CD14-positive monocyte (primary cell): ENCODE data around the gene HSPA4. TPM values are rescaled to one million over a fixed set of nuclear protein-coding genes. Genes with fewer than 3 reads are reported as not detected.

Source experiments
- DNase-seq, 3 donors: peaks; one replicate each; pipeline ENCODE4 v3.0.0-alpha.2; 2011 to 2022
- H2AFZ ChIP-seq: 2 replicates; pipeline ENCODE4 v1.6.0; 2012; ENCODE audit warnings: mild to moderate bottlenecking, low read depth, low read length, inconsistent platforms; ENCODE audit not compliant: insufficient read depth, poor library complexity, severe bottlenecking
- H3K27ac ChIP-seq, 2 donors: 1 replicate in 1 of 2; 2 replicates in 1 of 2; pipeline ENCODE4 v1.5.1; 2012 to 2013; ENCODE audit warnings: low read length in 2 of 2, control low read depth in 1 of 2, inconsistent platforms in 1 of 2, low read depth in 1 of 2, mild to moderate bottlenecking in 1 of 2
- H3K27me3 ChIP-seq, 2 donors: one replicate each; pipeline versions ENCODE4 v1.6.0 to v1.6.1; 2011 to 2013; ENCODE audit warnings: low read length in 2 of 2; ENCODE audit not compliant: control insufficient read depth in 2 of 2, insufficient read depth in 2 of 2
- H3K36me3 ChIP-seq, 2 donors: replicated peaks in 1 of 2; 1 replicate in 1 of 2; 2 replicates in 1 of 2; pipeline versions ENCODE4 v1.5.1 to v1.6.1; 2012 to 2013; ENCODE audit warnings: low read length in 2 of 2, control low read depth in 1 of 2, inconsistent platforms in 1 of 2, mild to moderate bottlenecking in 1 of 2; ENCODE audit not compliant: insufficient read depth in 2 of 2, control insufficient read depth in 1 of 2
- H3K4me1 ChIP-seq, 2 donors: 1 replicate in 1 of 2; 2 replicates in 1 of 2; pipeline versions ENCODE4 v1.5.1 to v1.6.1; 2012 to 2013; ENCODE audit warnings: low read length in 2 of 2, control low read depth in 1 of 2, inconsistent platforms in 1 of 2, mild to moderate bottlenecking in 1 of 2, moderate library complexity in 1 of 2; ENCODE audit not compliant: insufficient read depth in 2 of 2, control insufficient read depth in 1 of 2
- H3K4me2 ChIP-seq: replicated peaks from 2 replicates; pipeline ENCODE3; 2012; ENCODE audit warnings: low read length, moderate library complexity, mild to moderate bottlenecking; ENCODE audit not compliant: poor library complexity, severe bottlenecking; ENCODE audit errors: extremely low read depth
- H3K4me3 ChIP-seq, 3 experiments: fragments of 200-600 bp in 1 of 3; sonication (generic) in 1 of 3; replicated peaks in 1 of 3; 1 replicate in 2 of 3; 2 replicates in 1 of 3; pipeline ENCODE4 v1.5.1; 2011 to 2013; ENCODE audit warnings: low read length in 3 of 3, mild to moderate bottlenecking in 3 of 3, control low read depth in 2 of 3, low read depth in 2 of 3, inconsistent platforms in 1 of 3, moderate library complexity in 1 of 3
- H3K79me2 ChIP-seq: 2 replicates; pipeline ENCODE4 v1.6.0; 2012; ENCODE audit warnings: mild to moderate bottlenecking, control low read depth, inconsistent platforms, low read length, moderate library complexity; ENCODE audit not compliant: insufficient read depth
- H3K9ac ChIP-seq: 2 replicates; pipeline ENCODE4 v1.6.0; 2017; ENCODE audit warnings: low read length, mild to moderate bottlenecking; ENCODE audit not compliant: insufficient read depth, poor library complexity, severe bottlenecking
- H3K9me3 ChIP-seq, 2 donors: replicated peaks in 1 of 2; 1 replicate in 1 of 2; 2 replicates in 1 of 2; pipeline versions ENCODE4 v1.5.1 to v1.6.1; 2012 to 2013; ENCODE audit warnings: low read length in 2 of 2, control low read depth in 1 of 2; ENCODE audit not compliant: control insufficient read depth in 1 of 2, insufficient read depth in 1 of 2
- H4K20me1 ChIP-seq: 2 replicates; pipeline ENCODE4 v1.6.0; 2012; ENCODE audit warnings: mild to moderate bottlenecking, low read length, control low read depth, moderate library complexity; ENCODE audit not compliant: insufficient read depth
- H3K27ac Mint-ChIP-seq, 7 donors: one replicate each; pipeline ENCODE4 v1.8.0; 2020; ENCODE audit warnings: mild to moderate bottlenecking in 7 of 7, mixed read lengths in 7 of 7, moderate library complexity in 6 of 7, inconsistent platforms in 2 of 7
- H3K27me3 Mint-ChIP-seq, 3 donors: one replicate each; pipeline ENCODE4 v1.8.0; 2021 to 2022; ENCODE audit warnings: low read depth in 3 of 3, mild to moderate bottlenecking in 3 of 3, mixed read lengths in 3 of 3, moderate library complexity in 3 of 3, inconsistent platforms in 1 of 3
- H3K36me3 Mint-ChIP-seq, 2 donors: one replicate each; pipeline ENCODE4 v1.8.0; 2020; ENCODE audit warnings: mixed read lengths in 2 of 2, inconsistent platforms in 1 of 2, mild to moderate bottlenecking in 1 of 2
- H3K4me1 Mint-ChIP-seq: one replicate; pipeline ENCODE4 v1.8.0; 2020; ENCODE audit warnings: mild to moderate bottlenecking, mixed read lengths
- H3K4me3 Mint-ChIP-seq, 2 donors: one replicate each; pipeline ENCODE4 v1.8.0; 2020; ENCODE audit warnings: mild to moderate bottlenecking in 2 of 2, mixed read lengths in 2 of 2, moderate library complexity in 1 of 2
- H3K9me3 Mint-ChIP-seq, 7 donors: one replicate each; pipeline ENCODE4 v1.8.0; 2020 to 2022; ENCODE audit warnings: mixed read lengths in 7 of 7, mild to moderate bottlenecking in 6 of 7, moderate library complexity in 6 of 7, inconsistent platforms in 2 of 7
- WGBS: methylation state at CpG from one replicate; pipeline ENCODE4 v1.1.5; 2013; ENCODE audit warnings: missing lambda C conversion rate; ENCODE audit not compliant: insufficient coverage; 5-methylcytosine and 5-hydroxymethylcytosine counted together
- intact Hi-C, 2 donors: fragments of 100-400 bp; cut with micrococcal nuclease; formaldehyde crosslinking; loops; one replicate each; pipeline versions ENCODE4 v1.15.0 to v1.15.1; 2023
- polyA plus RNA-seq, 3 donors: library from polyadenylated mRNA; depleted of rRNA in 1 of 3; unstranded in 2 of 3; stranded (reverse) in 1 of 3; fragments of 300-500 nt in 2 of 3; fragments of >200 nt in 1 of 3; fragmentation: Illumina TruSeq in 2 of 3; gene quantifications; 1 replicate in 2 of 3; 2 replicates in 1 of 3; pipeline ENCODE4 v1.2.3, GENCODE V29; 2012 to 2021
- TF ChIP-seq, protein P1 (sequence below): fragments of 200-600 bp; IDR thresholded peaks from one replicate; pipeline ENCODE4 v1.8.0; 2022; ENCODE audit warnings: antibody characterized with exemption, mild to moderate bottlenecking

HSPA4 gene
- polyA plus RNA-seq, 3 donors, result 15.7 to 52.0 (median 27.7) TPM

DNA sequence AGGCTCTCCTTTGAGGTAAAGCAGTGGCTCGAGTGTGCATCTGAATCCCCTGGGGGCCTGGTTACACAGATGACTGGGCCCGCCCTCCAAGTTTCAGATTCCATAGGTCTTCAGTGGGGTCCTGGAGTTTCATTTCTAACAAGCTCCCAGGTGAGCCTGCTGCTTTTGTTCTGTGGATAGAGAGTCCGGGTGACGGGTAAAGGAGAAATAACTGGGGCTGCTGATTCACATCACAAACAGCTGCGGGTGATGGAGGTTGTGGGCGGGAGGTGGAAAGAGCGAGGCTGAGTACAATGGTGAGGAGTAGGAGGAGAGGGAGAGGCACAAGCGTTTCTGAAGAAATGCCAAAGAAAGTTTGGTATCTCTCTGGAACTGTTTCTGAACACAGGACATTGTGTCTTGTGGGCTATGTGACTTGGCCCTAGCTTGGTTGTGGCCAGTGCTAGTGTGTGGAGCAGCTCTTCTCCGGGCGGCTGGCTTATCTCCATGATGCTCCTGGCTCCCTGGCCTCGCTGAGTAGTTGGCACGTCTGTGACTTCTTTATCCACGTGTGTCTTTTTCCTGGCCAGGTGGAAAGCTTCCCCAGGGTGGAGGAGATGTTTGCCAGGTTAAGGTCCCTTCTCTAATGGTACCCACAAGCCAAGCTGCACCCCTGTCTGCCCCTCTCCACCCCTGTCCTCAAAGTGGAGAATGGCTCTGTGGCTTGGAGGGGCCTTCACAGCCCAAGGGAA is 61.7 kb downstream of the HSPA4 start:
- H3K9me3 Mint-ChIP-seq, result no peaks in the 10 kb centered on the region
- H3K4me1 ChIP-seq, result no peaks in the 10 kb centered on the region
- 92% methylated on average over 12 of the region's 13 CpGs for WGBS
- H3K4me2 ChIP-seq, result no peak overlapping the region
- DNase-seq, result no peak
- H3K9me3 ChIP-seq, result no peaks in the 10 kb centered on the region
- H2AFZ ChIP-seq, result no peak overlapping the region
- TF ChIP-seq, protein P1, sequence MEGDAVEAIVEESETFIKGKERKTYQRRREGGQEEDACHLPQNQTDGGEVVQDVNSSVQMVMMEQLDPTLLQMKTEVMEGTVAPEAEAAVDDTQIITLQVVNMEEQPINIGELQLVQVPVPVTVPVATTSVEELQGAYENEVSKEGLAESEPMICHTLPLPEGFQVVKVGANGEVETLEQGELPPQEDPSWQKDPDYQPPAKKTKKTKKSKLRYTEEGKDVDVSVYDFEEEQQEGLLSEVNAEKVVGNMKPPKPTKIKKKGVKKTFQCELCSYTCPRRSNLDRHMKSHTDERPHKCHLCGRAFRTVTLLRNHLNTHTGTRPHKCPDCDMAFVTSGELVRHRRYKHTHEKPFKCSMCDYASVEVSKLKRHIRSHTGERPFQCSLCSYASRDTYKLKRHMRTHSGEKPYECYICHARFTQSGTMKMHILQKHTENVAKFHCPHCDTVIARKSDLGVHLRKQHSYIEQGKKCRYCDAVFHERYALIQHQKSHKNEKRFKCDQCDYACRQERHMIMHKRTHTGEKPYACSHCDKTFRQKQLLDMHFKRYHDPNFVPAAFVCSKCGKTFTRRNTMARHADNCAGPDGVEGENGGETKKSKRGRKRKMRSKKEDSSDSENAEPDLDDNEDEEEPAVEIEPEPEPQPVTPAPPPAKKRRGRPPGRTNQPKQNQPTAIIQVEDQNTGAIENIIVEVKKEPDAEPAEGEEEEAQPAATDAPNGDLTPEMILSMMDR, result no peak
- no peaks in the 10 kb centered on the region for H4K20me1 ChIP-seq
- no peak overlapping the region for H3K9ac ChIP-seq
- H3K36me3 ChIP-seq, result no peaks in the 10 kb centered on the region
- H3K79me2 ChIP-seq, result no peaks in the 10 kb centered on the region
- H3K27me3 ChIP-seq, result no peaks in the 10 kb centered on the region
- no peaks in the 10 kb centered on the region for H3K36me3 Mint-ChIP-seq
- no peak overlapping the region for H3K27ac ChIP-seq
- peaks cover 7% of the 10 kb centered on the region for H3K4me1 Mint-ChIP-seq
- H3K4me3 ChIP-seq, result no peak overlapping the region
- peak overlapping the region in 1 of 7 donors; percentile 10 for H3K27ac Mint-ChIP-seq
- intact Hi-C loops, result loop anchor here (5.0 to 10.0 kb wide), 3 partner anchors 131 to 751 kb away; no protein-coding TSS in a partner anchor
- H3K4me3 Mint-ChIP-seq, result peak overlapping the region in 1 of 2 donors; percentile 31
- peaks cover 2 to 9% (median 9%) of the 10 kb centered on the region in 3 donors for H3K27me3 Mint-ChIP-seq

DNA sequence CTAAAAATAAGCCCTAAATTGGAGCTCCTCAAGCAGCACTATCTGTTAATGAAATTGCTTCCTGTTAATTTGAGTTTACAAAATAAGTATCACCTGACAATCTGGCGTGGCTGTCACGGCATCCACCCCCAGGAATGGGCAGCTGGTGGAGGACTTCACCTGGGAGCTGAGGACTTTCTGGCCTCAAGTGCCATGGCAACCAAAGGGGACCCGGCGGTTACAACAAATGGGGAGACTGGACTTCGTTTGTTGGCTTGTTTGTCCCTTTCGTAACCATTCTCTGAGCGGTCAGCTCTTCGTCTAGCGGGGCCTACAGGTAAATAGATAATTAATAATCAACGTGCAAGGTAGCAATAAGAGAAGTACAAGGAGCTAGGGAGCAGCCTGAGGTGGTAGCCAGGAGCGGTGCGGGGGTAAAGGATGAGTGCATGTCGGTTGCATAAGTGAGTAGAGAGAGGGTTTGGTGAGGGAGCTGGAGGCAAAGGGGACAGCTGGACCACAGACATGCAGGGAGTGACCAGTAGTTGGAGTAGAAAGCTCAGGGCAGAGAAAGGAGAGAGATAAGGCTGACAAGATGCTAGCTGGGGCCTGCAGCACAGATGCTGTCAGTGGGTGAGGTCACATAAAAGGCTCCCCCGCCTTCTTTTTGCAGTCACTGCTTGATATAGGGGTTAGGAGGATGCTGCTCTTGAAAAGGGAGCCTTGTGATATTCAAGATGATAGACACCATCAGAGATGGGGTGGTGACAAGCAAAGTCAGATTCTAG is 62.5 kb downstream of the HSPA4 start:
- no peak overlapping the region for H3K4me3 Mint-ChIP-seq
- Histone ChIP-seq H2AFZ (no peak overlapping the region), H4K20me1 (no peaks in the 10 kb centered on the region), H3K36me3 (no peaks in the 10 kb centered on the region), H3K4me1 (no peaks in the 10 kb centered on the region), H3K27ac (no peak overlapping the region), H3K79me2 (no peaks in the 10 kb centered on the region), H3K9ac (no peak overlapping the region), H3K9me3 (no peaks in the 10 kb centered on the region), H3K4me2 (no peak overlapping the region), H3K4me3 (no peak overlapping the region), H3K27me3 (no peaks in the 10 kb centered on the region)
- intact Hi-C loops, result loop anchor here (5.0 to 10.0 kb wide), 3 partner anchors 130 to 750 kb away; no protein-coding TSS in a partner anchor
- WGBS, result 91% methylated on average over 14 of the region's 14 CpGs
- DNase-seq, result no peak
- H3K27ac Mint-ChIP-seq, result no peak overlapping the region
- peaks cover 2 to 9% (median 9%) of the 10 kb centered on the region in 3 donors for H3K27me3 Mint-ChIP-seq
- TF ChIP-seq, protein P1, result no peak
- H3K4me1 Mint-ChIP-seq, result peaks cover 7% of the 10 kb centered on the region
- no peaks in the 10 kb centered on the region for H3K36me3 Mint-ChIP-seq
- H3K9me3 Mint-ChIP-seq, result no peaks in the 10 kb centered on the region
